Spleen (tissue), 11 donors: ENCODE data around the gene SLC25A24. TPM values are rescaled to one million over a fixed set of nuclear protein-coding genes. Genes with fewer than 3 reads are reported as not detected.
"Not testable (repeated sequence)": the region's sequence is repeated elsewhere in the genome, so short reads cannot be mapped to it uniquely, and the experiment has no call there.

Experiments
- DNase-seq: peaks from one replicate; pipeline ENCODE4 v3.0.0-alpha.2; 2020
- H3K27ac ChIP-seq, 8 donors: fragments of 200-600 bp; sonication (generic) in 7 of 8; 1 replicate in 4 of 8; 2 replicates in 4 of 8; pipeline versions ENCODE4 v1.5.0 to v1.8.0; 2016 to 2021; ENCODE audit warnings: inconsistent platforms in 4 of 8, mild to moderate bottlenecking in 4 of 8, moderate library complexity in 1 of 8
- H3K27me3 ChIP-seq, 7 donors: fragments of 200-600 bp; sonication (generic) in 6 of 7; replicated peaks in 1 of 7; 1 replicate in 4 of 7; 2 replicates in 3 of 7; pipeline versions ENCODE4 v1.5.0 to v1.8.0; 2016 to 2021; ENCODE audit warnings: inconsistent platforms in 3 of 7, mild to moderate bottlenecking in 1 of 7
- H3K36me3 ChIP-seq, 6 donors: fragments of 200-600 bp; sonication (generic) in 5 of 6; 1 replicate in 4 of 6; 2 replicates in 2 of 6; pipeline versions ENCODE4 v1.5.0 to v1.8.0; 2016 to 2021; ENCODE audit warnings: inconsistent platforms in 2 of 6
- H3K4me1 ChIP-seq, 6 donors: fragments of 200-600 bp; sonication (generic) in 5 of 6; 1 replicate in 3 of 6; 2 replicates in 3 of 6; pipeline versions ENCODE4 v1.5.0 to v1.8.0; 2016 to 2021; ENCODE audit warnings: inconsistent platforms in 3 of 6
- H3K4me3 ChIP-seq, 8 donors: fragments of 200-600 bp; sonication (generic) in 7 of 8; 1 replicate in 4 of 8; 2 replicates in 4 of 8; pipeline versions ENCODE4 v1.5.0 to v1.8.0; 2016 to 2021; ENCODE audit warnings: inconsistent platforms in 4 of 8, mild to moderate bottlenecking in 4 of 8, moderate library complexity in 2 of 8
- H3K9me3 ChIP-seq, 8 donors: fragments of 200-600 bp; sonication (generic) in 7 of 8; 1 replicate in 4 of 8; 2 replicates in 4 of 8; pipeline versions ENCODE4 v1.5.0 to v1.8.0; 2016 to 2021; ENCODE audit warnings: inconsistent platforms in 4 of 8
- POLR2A ChIP-seq, 3 donors: fragments of 450-650 bp; IDR thresholded peaks; one replicate each; pipeline ENCODE4 v1.5.1; 2017; ENCODE audit warnings: antibody characterized with exemption in 3 of 3, mild to moderate bottlenecking in 1 of 3
- POLR2AphosphoS5 ChIP-seq, 3 donors: sonication (generic); formaldehyde crosslinking; IDR thresholded peaks; one replicate each; pipeline ENCODE4 v1.5.1; 2017; ENCODE audit warnings: antibody characterized with exemption in 3 of 3
- WGBS, 5 donors: extraction: QIAGEN DNeasy Blood & Tissue Kit in 3 of 5; methylation state at CpG; one replicate each; pipeline versions ENCODE4 v1.1.5 to v1.1.7; 2013 to 2018; 5-methylcytosine and 5-hydroxymethylcytosine counted together
- intact Hi-C: fragments of 100-400 bp; cut with DNase I; formaldehyde crosslinking; loops from one replicate; pipeline ENCODE4 v1.15.0; 2023; ENCODE audit warnings: low total_unique reads
- polyA plus RNA-seq, 3 donors: library from polyadenylated mRNA; stranded (reverse); fragments of 200-250 nt; gene quantifications; one replicate each; pipeline ENCODE4 v1.2.1, GENCODE V29; 2013
- total RNA-seq, 7 donors: library from RNA; depleted of rRNA in 3 of 7; stranded (reverse); fragments of >200 nt in 3 of 7; fragmentation: NEBNext Ultra II Directional in 4 of 7; extraction: Animal tissue kit (Norgen Biotek cat#: 25700) in 4 of 7; gene quantifications; one replicate each; pipeline versions ENCODE4 v1.1.0 to v1.2.1, GENCODE V29; 2016 to 2021
- TF ChIP-seq, protein P1 (sequence below), 11 experiments: fragments of 200-600 bp in 7 of 11; fragments of 450-650 bp in 4 of 11; sonication (generic) in 4 of 11; IDR thresholded peaks in 8 of 11; conservative IDR thresholded peaks in 3 of 11; 1 replicate in 7 of 11; 2 replicates in 4 of 11; pipeline versions ENCODE4 v1.4.0 to v1.8.0; 2016 to 2021; ENCODE audit warnings: antibody characterized with exemption in 11 of 11, inconsistent platforms in 4 of 11, mild to moderate bottlenecking in 1 of 11
- donor health status: healthy with polysubstance abuse.
- donor health status: DM: no; HTN: no; CAD: no; lungs with moderate emphysema.
- donor health status: DM: no; HTN: no; CAD: no.
- donor health status: Bipolar disorder and iron deficiency.
- donor health status: healthy.
- donor health status: DM: no; HTN: no; CAD: no.
- donor health status: DM: yes; HTN: yes; CAD: no.

SLC25A24 gene
- total and polyA plus RNA-seq, 10 donors, result 12.2 to 44.4 (median 33.4) TPM

- Histone ChIP-seq H3K27me3 (no peaks in the 10 kb centered on the region), H3K27ac (no peak overlapping the region), H3K36me3 (peaks cover 0 to 91% (median 42%) of the 10 kb centered on the region in 6 donors), H3K4me1 (peaks cover 0 to 17% (median 0%) of the 10 kb centered on the region in 6 donors), H3K4me3 (no peak overlapping the region), H3K9me3 (peaks cover 0 to 8% (median 7%) of the 10 kb centered on the region in 8 donors)
- no peak for DNase-seq
- 77 to 89% (median 84%) methylated on average over 1 of the region's 1 CpG for WGBS, 5 donors
- intact Hi-C loops, result no loop called here
- TF ChIP-seq POLR2A (IDR thresholded peaks at IDR 0.05) (no peak), POLR2AphosphoS5 (IDR thresholded peaks at IDR 0.05) (no peak)
- TF ChIP-seq, protein P1, sequence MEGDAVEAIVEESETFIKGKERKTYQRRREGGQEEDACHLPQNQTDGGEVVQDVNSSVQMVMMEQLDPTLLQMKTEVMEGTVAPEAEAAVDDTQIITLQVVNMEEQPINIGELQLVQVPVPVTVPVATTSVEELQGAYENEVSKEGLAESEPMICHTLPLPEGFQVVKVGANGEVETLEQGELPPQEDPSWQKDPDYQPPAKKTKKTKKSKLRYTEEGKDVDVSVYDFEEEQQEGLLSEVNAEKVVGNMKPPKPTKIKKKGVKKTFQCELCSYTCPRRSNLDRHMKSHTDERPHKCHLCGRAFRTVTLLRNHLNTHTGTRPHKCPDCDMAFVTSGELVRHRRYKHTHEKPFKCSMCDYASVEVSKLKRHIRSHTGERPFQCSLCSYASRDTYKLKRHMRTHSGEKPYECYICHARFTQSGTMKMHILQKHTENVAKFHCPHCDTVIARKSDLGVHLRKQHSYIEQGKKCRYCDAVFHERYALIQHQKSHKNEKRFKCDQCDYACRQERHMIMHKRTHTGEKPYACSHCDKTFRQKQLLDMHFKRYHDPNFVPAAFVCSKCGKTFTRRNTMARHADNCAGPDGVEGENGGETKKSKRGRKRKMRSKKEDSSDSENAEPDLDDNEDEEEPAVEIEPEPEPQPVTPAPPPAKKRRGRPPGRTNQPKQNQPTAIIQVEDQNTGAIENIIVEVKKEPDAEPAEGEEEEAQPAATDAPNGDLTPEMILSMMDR (IDR thresholded peaks at IDR 0.05 in 8 of 11, conservative IDR thresholded peaks at IDR 0.05 in 3 of 11), result no peak
Observed at GRCh38 chr1:108140177-108140576, 60.0 kb downstream of the SLC25A24 start.

DNA sequence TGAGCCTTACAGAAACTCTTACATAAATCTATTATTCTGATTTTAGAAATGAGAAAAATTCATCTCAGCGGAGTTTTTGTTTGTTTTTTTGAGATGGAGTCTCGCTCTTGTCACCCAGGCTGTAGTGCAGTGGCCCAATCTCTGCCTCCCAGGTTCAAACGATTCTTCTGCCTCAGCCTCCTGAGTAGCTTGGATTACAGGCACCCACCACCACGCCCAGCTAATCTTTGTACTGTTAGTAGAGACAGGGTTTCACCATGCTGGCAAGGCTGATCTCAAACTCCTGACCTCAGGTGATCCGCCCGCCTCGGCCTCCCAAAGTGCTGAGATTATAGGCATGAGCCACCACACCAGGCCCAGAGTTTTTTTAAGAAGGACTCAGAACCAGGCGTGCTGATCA lies 60.6 kb downstream of the SLC25A24 start:
- Histone ChIP-seq H3K36me3 (peaks cover 0 to 91% (median 43%) of the 10 kb centered on the region in 6 donors), H3K4me1 (peaks cover 0 to 17% (median 0%) of the 10 kb centered on the region in 6 donors)
- H3K27ac ChIP-seq, H3K27me3 ChIP-seq, intact Hi-C loops, H3K4me3 ChIP-seq, DNase-seq, H3K9me3 ChIP-seq: not testable (repeated sequence)
- WGBS, 5 donors, result 97 to 98% (median 98%) methylated on average over 8 of the region's 8 CpGs

DNA sequence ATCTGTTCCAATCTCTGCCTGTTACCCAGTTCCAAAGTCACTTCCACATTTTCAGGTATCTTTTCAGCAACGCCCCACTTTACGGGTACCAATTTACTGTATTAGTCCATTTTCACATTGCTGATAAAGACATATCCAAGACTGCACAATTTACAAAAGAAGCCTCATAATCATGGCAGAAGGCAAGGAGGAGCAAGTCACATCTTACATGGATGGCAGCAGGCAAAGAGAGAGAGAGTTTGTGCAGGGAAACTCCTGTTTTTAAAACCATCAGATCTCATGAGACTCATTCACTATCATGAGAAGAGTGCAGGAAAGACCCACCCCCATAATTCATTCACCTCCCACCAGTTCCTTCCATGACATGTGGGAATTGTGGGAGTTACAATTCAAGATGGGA lies 67.0 kb downstream of the SLC25A24 start:
- H3K4me3 ChIP-seq, DNase-seq, H3K27ac ChIP-seq, H3K27me3 ChIP-seq, intact Hi-C loops, H3K4me1 ChIP-seq: not testable (repeated sequence)
- Histone ChIP-seq H3K9me3 (peaks cover 0 to 18% (median 6%) of the 10 kb centered on the region in 8 donors), H3K36me3 (peaks cover 0 to 65% (median 26%) of the 10 kb centered on the region in 6 donors)
- WGBS, 5 donors, result 90 to 100% (median 94%) methylated on average over 2 of the region's 2 CpGs

DNA sequence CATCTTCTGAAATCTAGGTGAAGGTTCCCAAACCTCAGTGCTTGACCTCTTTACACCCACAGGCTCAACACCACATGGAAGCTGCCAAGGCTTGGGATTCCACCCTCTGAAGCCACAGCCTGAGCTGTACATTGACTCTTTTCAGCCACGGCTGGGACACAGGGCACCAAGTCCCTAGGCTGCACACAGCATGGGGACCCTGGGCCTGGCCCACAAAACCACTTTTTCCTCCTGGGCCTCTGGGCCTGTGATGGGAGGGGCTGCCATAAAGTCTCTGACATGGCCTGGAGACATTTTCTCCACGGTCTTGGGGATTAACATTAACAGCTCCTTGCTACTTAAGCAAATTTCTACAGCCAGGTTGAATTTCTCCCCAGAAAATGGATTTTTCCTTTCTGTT lies 67.8 kb downstream of the SLC25A24 start:
- DNase-seq, H3K4me3 ChIP-seq, H3K27me3 ChIP-seq, H3K4me1 ChIP-seq, H3K27ac ChIP-seq, intact Hi-C loops: not testable (repeated sequence)
- peaks cover 0 to 18% (median 6%) of the 10 kb centered on the region in 8 donors for H3K9me3 ChIP-seq
- 92 to 100% (median 97%) methylated on average over 2 of the region's 2 CpGs for WGBS, 5 donors
- peaks cover 0 to 58% (median 20%) of the 10 kb centered on the region in 6 donors for H3K36me3 ChIP-seq

DNA sequence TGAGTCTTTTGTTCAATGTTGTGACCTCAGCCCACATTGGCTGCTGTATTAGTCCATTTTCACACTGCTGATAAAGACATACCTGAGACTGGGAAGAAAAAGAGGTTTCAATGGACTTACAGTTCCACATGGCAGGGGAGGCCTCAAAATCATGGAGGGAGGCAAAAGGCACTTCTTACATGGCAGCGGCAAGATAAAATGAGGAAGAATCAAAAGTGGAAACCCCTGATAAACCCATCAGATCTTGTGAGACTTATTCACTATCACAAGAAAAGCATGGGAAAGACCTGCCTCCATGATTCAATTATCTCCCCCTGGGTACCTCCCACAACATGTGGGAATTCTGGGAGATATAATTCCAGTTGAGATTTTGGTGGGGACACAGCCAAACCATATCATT lies 68.9 kb downstream of the SLC25A24 start:
- intact Hi-C loops, H3K4me3 ChIP-seq, DNase-seq, H3K27ac ChIP-seq, H3K4me1 ChIP-seq, H3K27me3 ChIP-seq: not testable (repeated sequence)
- H3K9me3 ChIP-seq, result peaks cover 0 to 18% (median 6%) of the 10 kb centered on the region in 8 donors
- 71 to 90% (median 79%) methylated on average over 1 of the region's 1 CpG for WGBS, 5 donors
- peaks cover 0 to 47% (median 11%) of the 10 kb centered on the region in 6 donors for H3K36me3 ChIP-seq

DNA sequence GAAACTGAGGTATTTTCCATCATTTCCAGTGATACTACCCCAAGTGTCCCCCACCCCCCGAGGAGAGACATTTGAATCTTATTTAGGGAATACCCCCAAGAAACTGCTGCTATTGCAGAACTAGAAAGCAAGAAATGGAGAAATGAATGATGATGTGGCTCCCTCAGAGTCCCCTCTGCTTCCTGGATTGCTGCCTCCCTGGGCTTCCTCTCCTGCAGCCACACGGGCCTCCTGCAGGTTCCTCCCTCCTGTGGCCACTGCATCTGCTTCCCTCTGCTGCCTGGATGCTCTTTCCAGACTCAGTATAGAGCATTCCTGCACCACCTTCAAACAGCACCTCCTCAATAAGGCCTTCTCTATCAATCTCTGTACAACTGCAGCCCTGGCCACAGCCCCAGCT lies 69.3 kb downstream of the SLC25A24 start:
- Histone ChIP-seq H3K36me3 (peaks cover 0 to 42% (median 8%) of the 10 kb centered on the region in 6 donors), H3K4me3 (no peak overlapping the region), H3K9me3 (peaks cover 0 to 18% (median 6%) of the 10 kb centered on the region in 8 donors), H3K27me3 (no peaks in the 10 kb centered on the region), H3K27ac (no peak overlapping the region), H3K4me1 (peaks cover under 1 to 8% (median 3%) of the 10 kb centered on the region in 6 donors)
- DNase-seq, result no peak
- TF ChIP-seq POLR2A (IDR thresholded peaks at IDR 0.05), result no peak
- TF ChIP-seq, protein P1 (IDR thresholded peaks at IDR 0.05 in 8 of 11, conservative IDR thresholded peaks at IDR 0.05 in 3 of 11), result no peak
- no peak for TF ChIP-seq POLR2AphosphoS5 (IDR thresholded peaks at IDR 0.05)
- intact Hi-C loops, result no loop called here
- WGBS, 5 donors, result 20 to 39% (median 32%) methylated on average over 2 of the region's 2 CpGs
